GM12892 (cell line): Measurements from ENCODE around the gene GAPT.

Experiments
- DNase-seq: peaks from one replicate; pipeline ENCODE4 v3.0.0; 2011; ENCODE audit not compliant: insufficient read length
- FAIRE-seq: peaks from 2 replicates; lab custom pipeline; 2011; peaks lifted over from hg19 to GRCh38; lab: Jason Lieb, UNC
- POLR2A ChIP-seq: IDR thresholded peaks from 2 replicates; pipeline ENCODE4 v1.6.1; 2011; ENCODE audit warnings: low read depth, low read length, control low read depth
- POLR2AphosphoS5 ChIP-seq: IDR thresholded peaks from 2 replicates; pipeline ENCODE4 v1.6.1; 2011; ENCODE audit warnings: low read depth, low read length, control low read depth
- TAF1 ChIP-seq: IDR thresholded peaks from 2 replicates; pipeline ENCODE4 v1.6.1; 2011; ENCODE audit warnings: low read depth, mild to moderate bottlenecking, control low read depth, low read length, borderline replicate concordance

Gene GAPT

GRCh38 chr5:58462623-58463230 is 28.5 kb upstream of the GAPT start:
- no peak for DNase-seq
- FAIRE-seq, result no peak
- TF ChIP-seq POLR2AphosphoS5 (no peak), TAF1 (no peak), POLR2A (no peak)

GRCh38 chr5:58466939-58467338 is 24.3 kb upstream of the GAPT start:
- FAIRE-seq (peak; percentile 75), DNase-seq (no peak)
- TF ChIP-seq POLR2A (no peak), TAF1 (no peak), POLR2AphosphoS5 (no peak)

- no peak for FAIRE-seq
- no peak for TF ChIP-seq POLR2AphosphoS5
- DNase-seq, result no peak
Observed at GRCh38 chr5:58469896-58470295, 21.3 kb upstream of the GAPT start.

- no peak for DNase-seq
- FAIRE-seq, result no peak
- TF ChIP-seq POLR2A (no peak), TAF1 (no peak), POLR2AphosphoS5 (no peak)
Observed at GRCh38 chr5:58475404-58475803, 15.8 kb upstream of the GAPT start.

GRCh38 chr5:58477760-58478376 is 13.4 kb upstream of the GAPT start:
- no peak for FAIRE-seq
- DNase-seq, result no peak

GRCh38 chr5:58481066-58481676 is 10.1 kb upstream of the GAPT start:
- DNase-seq (no peak), FAIRE-seq (no peak)
- TF ChIP-seq POLR2A (no peak), POLR2AphosphoS5 (no peak), TAF1 (no peak)

More at GRCh38 chr5:58477760-58478376, 13.4 kb upstream of the GAPT start:
- TF ChIP-seq POLR2AphosphoS5, result no peak
- no peak for TF ChIP-seq TAF1
- no peak for TF ChIP-seq POLR2A

- FAIRE-seq (no peak), DNase-seq (no peak)
- TF ChIP-seq POLR2A (no peak), POLR2AphosphoS5 (no peak), TAF1 (no peak)
Observed at GRCh38 chr5:58481828-58482227, 9.4 kb upstream of the GAPT start.

- no peak for FAIRE-seq
- no peak for TF ChIP-seq POLR2AphosphoS5
Observed at GRCh38 chr5:58482536-58482935, 8.7 kb upstream of the GAPT start.

GRCh38 chr5:58484505-58484904 is 6.7 kb upstream of the GAPT start:
- DNase-seq (no peak), FAIRE-seq (no peak)

More at GRCh38 chr5:58482536-58482935, 8.7 kb upstream of the GAPT start:
- no peak for DNase-seq

GRCh38 chr5:58486290-58486689 is 4.9 kb upstream of the GAPT start:
- TF ChIP-seq TAF1 (no peak), POLR2AphosphoS5 (no peak), POLR2A (no peak)
- FAIRE-seq (no peak), DNase-seq (no peak)

More at GRCh38 chr5:58484505-58484904, 6.7 kb upstream of the GAPT start:
- TF ChIP-seq TAF1 (no peak), POLR2A (no peak), POLR2AphosphoS5 (no peak)

- no peak for FAIRE-seq
- TF ChIP-seq TAF1, result no peak
- DNase-seq, result no peak
Observed at GRCh38 chr5:58490402-58491050, 709 bp upstream of the GAPT start.

GRCh38 chr5:58493141-58493540 is 1.9 kb downstream of the GAPT start:
- no peak for FAIRE-seq
- TF ChIP-seq POLR2A, result no peak
- TF ChIP-seq TAF1, result no peak
- no peak for TF ChIP-seq POLR2AphosphoS5

More at GRCh38 chr5:58493141-58493540, 1.9 kb downstream of the GAPT start:
- DNase-seq, result no peak
